ENCODE results near the gene C3.

- TF ChIP-seq, protein P1, sequence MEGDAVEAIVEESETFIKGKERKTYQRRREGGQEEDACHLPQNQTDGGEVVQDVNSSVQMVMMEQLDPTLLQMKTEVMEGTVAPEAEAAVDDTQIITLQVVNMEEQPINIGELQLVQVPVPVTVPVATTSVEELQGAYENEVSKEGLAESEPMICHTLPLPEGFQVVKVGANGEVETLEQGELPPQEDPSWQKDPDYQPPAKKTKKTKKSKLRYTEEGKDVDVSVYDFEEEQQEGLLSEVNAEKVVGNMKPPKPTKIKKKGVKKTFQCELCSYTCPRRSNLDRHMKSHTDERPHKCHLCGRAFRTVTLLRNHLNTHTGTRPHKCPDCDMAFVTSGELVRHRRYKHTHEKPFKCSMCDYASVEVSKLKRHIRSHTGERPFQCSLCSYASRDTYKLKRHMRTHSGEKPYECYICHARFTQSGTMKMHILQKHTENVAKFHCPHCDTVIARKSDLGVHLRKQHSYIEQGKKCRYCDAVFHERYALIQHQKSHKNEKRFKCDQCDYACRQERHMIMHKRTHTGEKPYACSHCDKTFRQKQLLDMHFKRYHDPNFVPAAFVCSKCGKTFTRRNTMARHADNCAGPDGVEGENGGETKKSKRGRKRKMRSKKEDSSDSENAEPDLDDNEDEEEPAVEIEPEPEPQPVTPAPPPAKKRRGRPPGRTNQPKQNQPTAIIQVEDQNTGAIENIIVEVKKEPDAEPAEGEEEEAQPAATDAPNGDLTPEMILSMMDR (conservative IDR thresholded peaks at IDR 0.05; ENCODE audit: low read depth in 2 of 2) = no peak
- no peak for TF ChIP-seq NANOG (IDR thresholded peaks at IDR 0.05; ENCODE audit: borderline replicate concordance)
- TF ChIP-seq POLR2AphosphoS5 (IDR thresholded peaks at IDR 0.05; ENCODE audit: low read depth) = no peak
Observed at GRCh38 chr19:6686628-6686975, 33.8 kb downstream of the C3 start.

Data from GM23338 (cell line).